Mesothelial cell of epicardium (in vitro differentiated cells): ENCODE data around the gene COL8A2. TPM values are rescaled to one million over a fixed set of nuclear protein-coding genes. Genes with fewer than 3 reads are reported as not detected.

Source experiments
- DNase-seq, 2 experiments: peaks; one replicate each; pipeline ENCODE4 v3.0.0; 2021; ENCODE audit warnings: low spot score in 2 of 2; ENCODE audit not compliant: unreplicated experiment in 2 of 2
- H3K27ac Mint-ChIP-seq: 2 replicates; pipeline ENCODE4 v1.8.0; 2021; ENCODE audit warnings: mixed read lengths
- H3K27me3 Mint-ChIP-seq: 2 replicates; pipeline ENCODE4 v1.8.0; 2021; ENCODE audit warnings: low read depth, mixed read lengths
- H3K36me3 Mint-ChIP-seq: 2 replicates; pipeline ENCODE4 v1.8.0; 2021; ENCODE audit warnings: mixed read lengths
- H3K4me1 Mint-ChIP-seq: 2 replicates; pipeline ENCODE4 v1.8.0; 2021; ENCODE audit warnings: mixed read lengths
- H3K4me3 Mint-ChIP-seq: 2 replicates; pipeline ENCODE4 v1.8.0; 2021; ENCODE audit warnings: mild to moderate bottlenecking, moderate library complexity, mixed read lengths
- H3K9me3 Mint-ChIP-seq: 2 replicates; pipeline ENCODE4 v1.8.0; 2021; ENCODE audit warnings: mixed read lengths
- total RNA-seq: library from RNA; stranded (reverse); gene quantifications from 3 replicates; pipeline ENCODE4 v1.2.1, GENCODE V29; 2021
- TF ChIP-seq, protein P1 (sequence below): fragments of 200-600 bp; sonication (generic); IDR thresholded peaks from one replicate; pipeline ENCODE4 v1.5.0; 2021; ENCODE audit warnings: antibody characterized with exemption; ENCODE audit not compliant: unreplicated experiment

The COL8A2 gene
- total RNA-seq, 1 donor from 2014 or later, result 10.4 TPM

- Mint-ChIP-seq H3K9me3 (no peaks in the 10 kb centered on the region), H3K36me3 (no peaks in the 10 kb centered on the region), H3K4me1 (peaks cover 14% of the 10 kb centered on the region), H3K27me3 (no peaks in the 10 kb centered on the region), H3K27ac (no peak overlapping the region), H3K4me3 (no peak overlapping the region)
- TF ChIP-seq, protein P1, sequence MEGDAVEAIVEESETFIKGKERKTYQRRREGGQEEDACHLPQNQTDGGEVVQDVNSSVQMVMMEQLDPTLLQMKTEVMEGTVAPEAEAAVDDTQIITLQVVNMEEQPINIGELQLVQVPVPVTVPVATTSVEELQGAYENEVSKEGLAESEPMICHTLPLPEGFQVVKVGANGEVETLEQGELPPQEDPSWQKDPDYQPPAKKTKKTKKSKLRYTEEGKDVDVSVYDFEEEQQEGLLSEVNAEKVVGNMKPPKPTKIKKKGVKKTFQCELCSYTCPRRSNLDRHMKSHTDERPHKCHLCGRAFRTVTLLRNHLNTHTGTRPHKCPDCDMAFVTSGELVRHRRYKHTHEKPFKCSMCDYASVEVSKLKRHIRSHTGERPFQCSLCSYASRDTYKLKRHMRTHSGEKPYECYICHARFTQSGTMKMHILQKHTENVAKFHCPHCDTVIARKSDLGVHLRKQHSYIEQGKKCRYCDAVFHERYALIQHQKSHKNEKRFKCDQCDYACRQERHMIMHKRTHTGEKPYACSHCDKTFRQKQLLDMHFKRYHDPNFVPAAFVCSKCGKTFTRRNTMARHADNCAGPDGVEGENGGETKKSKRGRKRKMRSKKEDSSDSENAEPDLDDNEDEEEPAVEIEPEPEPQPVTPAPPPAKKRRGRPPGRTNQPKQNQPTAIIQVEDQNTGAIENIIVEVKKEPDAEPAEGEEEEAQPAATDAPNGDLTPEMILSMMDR, result no peak
- DNase-seq, result no peak
Measured at GRCh38 chr1:36112823-36113222, 12.2 kb downstream of the COL8A2 start.

- no peak for DNase-seq
- no peaks in the 10 kb centered on the region for H3K36me3 Mint-ChIP-seq
- peaks cover 13% of the 10 kb centered on the region for H3K4me1 Mint-ChIP-seq
- no peaks in the 10 kb centered on the region for H3K27me3 Mint-ChIP-seq
- peak overlapping the region; percentile 26 for H3K27ac Mint-ChIP-seq
- no peak overlapping the region for H3K4me3 Mint-ChIP-seq
- TF ChIP-seq, protein P1, result no peak
- no peaks in the 10 kb centered on the region for H3K9me3 Mint-ChIP-seq
Measured at GRCh38 chr1:36111151-36111550, 13.9 kb downstream of the COL8A2 start.

- Mint-ChIP-seq H3K9me3 (no peaks in the 10 kb centered on the region), H3K36me3 (no peaks in the 10 kb centered on the region), H3K4me1 (peaks cover 13% of the 10 kb centered on the region), H3K4me3 (no peak overlapping the region), H3K27ac (peak overlapping the region; percentile 66), H3K27me3 (no peaks in the 10 kb centered on the region)
- TF ChIP-seq, protein P1, result no peak
- no peak for DNase-seq
Measured at GRCh38 chr1:36109041-36109679, 15.9 kb downstream of the COL8A2 start.

DNA sequence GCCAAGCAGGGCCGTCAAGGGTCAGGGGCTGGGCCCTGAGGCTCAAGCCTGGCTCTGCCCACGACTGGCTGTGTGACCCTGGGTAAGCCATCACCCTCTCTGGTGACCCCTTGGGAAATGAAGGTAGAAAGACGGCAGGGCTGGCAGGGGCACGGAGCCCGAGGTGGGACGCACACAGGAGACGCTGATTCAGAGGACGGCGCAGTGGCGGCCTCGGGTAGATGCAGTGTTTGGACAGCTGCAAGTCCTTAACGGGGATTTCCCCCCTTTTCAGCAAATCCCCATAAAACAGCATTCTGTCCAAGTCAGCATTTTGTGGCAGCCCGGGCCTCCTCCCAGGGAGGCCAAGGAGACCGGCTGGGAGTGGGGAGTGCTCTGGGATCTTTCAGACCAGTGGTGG is 16.7 kb downstream of the COL8A2 start:
- H3K36me3 Mint-ChIP-seq, result no peaks in the 10 kb centered on the region
- H3K9me3 Mint-ChIP-seq, result no peaks in the 10 kb centered on the region
- DNase-seq, result no peak
- TF ChIP-seq, protein P1, result no peak
- H3K27me3 Mint-ChIP-seq, result no peaks in the 10 kb centered on the region
- peaks cover 13% of the 10 kb centered on the region for H3K4me1 Mint-ChIP-seq
- peak overlapping the region; percentile 35 for H3K4me3 Mint-ChIP-seq
- H3K27ac Mint-ChIP-seq, result peak overlapping the region; percentile 88

- Mint-ChIP-seq H3K9me3 (no peaks in the 10 kb centered on the region), H3K4me3 (no peak overlapping the region), H3K4me1 (peaks cover 13% of the 10 kb centered on the region), H3K27me3 (no peaks in the 10 kb centered on the region), H3K27ac (no peak overlapping the region), H3K36me3 (no peaks in the 10 kb centered on the region)
- no peak for DNase-seq
- TF ChIP-seq, protein P1, result no peak
Measured at GRCh38 chr1:36107394-36107793, 17.6 kb downstream of the COL8A2 start.
